H1 (cell line): ENCODE results near the gene ARL2. TPM values are rescaled to one million over a fixed set of nuclear protein-coding genes. Genes with fewer than 3 reads are reported as not detected.

Source experiments
- CTCF ChIA-PET: fragments of 300-600 bp; sonication (Branson Sonifier 250); formaldehyde crosslinking; loops from one replicate; lab custom pipeline; 2021; ENCODE audit not compliant: partially characterized antibody; lab: Charles Lee
- POLR2A ChIA-PET: fragments of 300-600 bp; sonication (Branson Sonifier 250); formaldehyde crosslinking; loops from one replicate; lab custom pipeline; 2021; ENCODE audit warnings: inconsistent platforms; ENCODE audit not compliant: partially characterized antibody; lab: Charles Lee
- DNase-seq, 2 experiments: peaks; one replicate each; pipeline versions ENCODE4 v3.0.0 to v3.0.0-alpha.2; 2010 to 2022; ENCODE audit warnings: low spot score in 2 of 2, low read depth in 1 of 2, mixed read lengths in 1 of 2
- FAIRE-seq: peaks from 2 replicates; lab custom pipeline; 2011; peaks lifted over from hg19 to GRCh38; lab: Jason Lieb, UNC
- H2AFZ ChIP-seq: 2 replicates; pipeline ENCODE4 v1.8.1; 2012; ENCODE audit warnings: low read length, inconsistent platforms
- H2AK5ac ChIP-seq: 2 replicates; pipeline ENCODE4 v1.6.1; 2013; ENCODE audit warnings: low read depth, low read length
- H2BK120ac ChIP-seq: replicated peaks from 2 replicates; pipeline ENCODE3; 2013; ENCODE audit warnings: low read depth, low read length, inconsistent platforms
- H2BK12ac ChIP-seq: 2 replicates; pipeline ENCODE4 v1.6.1; 2013; ENCODE audit warnings: low read depth, low read length
- H2BK15ac ChIP-seq: 2 replicates; pipeline ENCODE4 v1.6.1; 2013; ENCODE audit warnings: low read length
- H2BK20ac ChIP-seq: 2 replicates; pipeline ENCODE4 v1.6.1; 2013; ENCODE audit warnings: low read length
- H2BK5ac ChIP-seq: 2 replicates; pipeline ENCODE4 v1.6.1; 2013; ENCODE audit warnings: low read depth, low read length
- H3K14ac ChIP-seq: 2 replicates; pipeline ENCODE4 v1.6.1; 2013; ENCODE audit warnings: inconsistent platforms; ENCODE audit not compliant: insufficient read length
- H3K18ac ChIP-seq: 2 replicates; pipeline ENCODE4 v1.6.1; 2013; ENCODE audit warnings: low read length; ENCODE audit errors: extremely low read depth
- H3K23ac ChIP-seq: 2 replicates; pipeline ENCODE4 v1.6.1; 2013; ENCODE audit warnings: inconsistent platforms; ENCODE audit not compliant: insufficient read length
- H3K23me2 ChIP-seq: 2 replicates; pipeline ENCODE4 v1.6.1; 2013; ENCODE audit warnings: low read depth, low read length
- H3K27ac ChIP-seq: 2 replicates; pipeline ENCODE4 v1.6.1; 2011; ENCODE audit warnings: low read depth, low read length, inconsistent platforms
- H3K27me3 ChIP-seq, 4 experiments: replicated peaks in 1 of 4; 1 replicate in 1 of 4; 2 replicates in 3 of 4; pipeline versions ENCODE4 v1.6.1 to v1.8.1; 2011 to 2013; ENCODE audit warnings: low read length in 3 of 4, mild to moderate bottlenecking in 3 of 4, inconsistent platforms in 2 of 4, mixed read lengths in 2 of 4, moderate library complexity in 1 of 4; ENCODE audit not compliant: control insufficient read depth in 3 of 4, insufficient read depth in 3 of 4; ENCODE audit errors: extremely low read depth in 1 of 4
- H3K36me3 ChIP-seq, 4 experiments: 2 replicates each; pipeline versions ENCODE4 v1.6.1 to v1.8.1; 2011 to 2013; ENCODE audit warnings: mild to moderate bottlenecking in 4 of 4, low read length in 3 of 4, moderate library complexity in 2 of 4, control low read depth in 1 of 4, inconsistent platforms in 1 of 4; ENCODE audit not compliant: insufficient read depth in 4 of 4, control insufficient read depth in 2 of 4
- H3K4ac ChIP-seq: replicated peaks from 2 replicates; pipeline ENCODE3; 2013; ENCODE audit warnings: low read length, low read depth, mixed read lengths, inconsistent platforms; ENCODE audit not compliant: insufficient read length
- H3K4me1 ChIP-seq, 4 experiments: replicated peaks in 1 of 4; 1 replicate in 1 of 4; 2 replicates in 3 of 4; pipeline versions ENCODE4 v1.6.1 to v1.8.1; 2011 to 2013; ENCODE audit warnings: low read length in 3 of 4, inconsistent platforms in 2 of 4, mixed read lengths in 1 of 4; ENCODE audit not compliant: insufficient read depth in 4 of 4, control insufficient read depth in 3 of 4
- H3K4me2 ChIP-seq, 2 experiments: 2 replicates each; pipeline versions ENCODE4 v1.6.1 to v1.8.1; 2011 to 2013; ENCODE audit warnings: low read depth in 2 of 2, low read length in 2 of 2, control low read depth in 1 of 2, inconsistent platforms in 1 of 2, mild to moderate bottlenecking in 1 of 2; ENCODE audit not compliant: insufficient read depth in 1 of 2
- H3K4me3 ChIP-seq, 4 experiments: fragments of 200-600, 300-600 bp in 1 of 4; sonication (generic), shearing (Covaris generic), sonication (Bioruptor Twin) in 1 of 4; 2 replicates each; pipeline versions ENCODE4 v1.5.1 to v1.8.1; 2011 to 2016; ENCODE audit warnings: low read length in 4 of 4, low read depth in 3 of 4, control low read depth in 2 of 4, inconsistent platforms in 2 of 4, mild to moderate bottlenecking in 2 of 4, mixed read lengths in 1 of 4, moderate library complexity in 1 of 4; ENCODE audit not compliant: insufficient read depth in 2 of 4; ENCODE audit errors: extremely low read depth in 1 of 4
- H3K56ac ChIP-seq: replicated peaks from 2 replicates; pipeline ENCODE3; 2013; ENCODE audit warnings: low read depth, mild to moderate bottlenecking, mixed read lengths, low read length, inconsistent platforms; ENCODE audit not compliant: insufficient read length
- H3K79me1 ChIP-seq: 2 replicates; pipeline ENCODE4 v1.6.1; 2013; ENCODE audit warnings: low read depth, low read length, control low read depth
- H3K79me2 ChIP-seq, 2 experiments: 2 replicates each; pipeline versions ENCODE4 v1.6.1 to v1.8.1; 2012 to 2013; ENCODE audit warnings: low read length in 2 of 2, mild to moderate bottlenecking in 2 of 2, inconsistent platforms in 1 of 2; ENCODE audit not compliant: insufficient read depth in 2 of 2, control insufficient read depth in 1 of 2
- H3K9ac ChIP-seq, 4 experiments: replicated peaks in 1 of 4; 1 replicate in 1 of 4; 2 replicates in 3 of 4; pipeline versions ENCODE4 v1.6.1 to v1.8.1; 2011 to 2013; ENCODE audit warnings: low read depth in 3 of 4, low read length in 3 of 4, control low read depth in 2 of 4, mild to moderate bottlenecking in 2 of 4, moderate library complexity in 2 of 4, inconsistent platforms in 1 of 4; ENCODE audit errors: extremely low read depth in 1 of 4
- H3K9me3 ChIP-seq, 2 experiments: 2 replicates each; pipeline versions ENCODE4 v1.6.1 to v1.8.1; 2012 to 2013; ENCODE audit warnings: mild to moderate bottlenecking in 2 of 2, moderate library complexity in 2 of 2, control low read depth in 1 of 2, inconsistent platforms in 1 of 2, low read depth in 1 of 2, low read length in 1 of 2, mixed read lengths in 1 of 2; ENCODE audit not compliant: insufficient read depth in 2 of 2
- H4K20me1 ChIP-seq, 2 experiments: replicated peaks in 1 of 2; 2 replicates each; pipeline versions ENCODE3 to v1.8.1; 2011 to 2013; ENCODE audit warnings: inconsistent platforms in 2 of 2, low read length in 2 of 2, mild to moderate bottlenecking in 1 of 2; ENCODE audit not compliant: insufficient read depth in 2 of 2, control insufficient read depth in 1 of 2
- H4K5ac ChIP-seq: 2 replicates; pipeline ENCODE4 v1.6.1; 2013; ENCODE audit warnings: low read length, low read depth, mixed read lengths, inconsistent platforms; ENCODE audit not compliant: insufficient read length
- H4K8ac ChIP-seq: 2 replicates; pipeline ENCODE4 v1.8.0; 2013; ENCODE audit warnings: mild to moderate bottlenecking, moderate library complexity, low read length, inconsistent platforms; ENCODE audit not compliant: insufficient read depth; ENCODE audit errors: extremely low read depth
- H4K91ac ChIP-seq: replicated peaks from 2 replicates; pipeline ENCODE3; 2013; ENCODE audit warnings: low read length, mixed read lengths, inconsistent platforms; ENCODE audit not compliant: insufficient read length
- POU5F1 ChIP-seq: IDR thresholded peaks from 2 replicates; pipeline ENCODE4 v1.6.1; 2011; ENCODE audit warnings: low read depth, mild to moderate bottlenecking, low read length, moderate library complexity
- YY1 ChIP-seq: IDR thresholded peaks from 2 replicates; pipeline ENCODE4 v1.6.1; 2011; ENCODE audit warnings: low read depth, mild to moderate bottlenecking, low read length
- WGBS, 2 experiments: shearing (Covaris generic) in 1 of 2; methylation state at CpG; one replicate each; pipeline versions ENCODE4 v1.1.6 to v1.1.7; 2013 to 2015; ENCODE audit warnings: low lambda C conversion rate in 2 of 2, mixed read lengths in 2 of 2, inconsistent platforms in 1 of 2, low coverage in 1 of 2, missing lambda C conversion rate in 1 of 2; ENCODE audit not compliant: insufficient replicate concordance in 2 of 2, insufficient coverage in 1 of 2, insufficient read length in 1 of 2; ENCODE audit errors: extremely low coverage in 1 of 2, missing lambda C conversion rate in 1 of 2; 5-methylcytosine and 5-hydroxymethylcytosine counted together
- polyA plus RNA-seq, 7 experiments: library from polyadenylated mRNA; depleted of rRNA in 3 of 7; stranded (reverse) in 5 of 7; unstranded in 2 of 7; fragments of >200 nt in 5 of 7; fragments of 200-250 nt in 2 of 7; gene quantifications; 1 replicate in 5 of 7; 2 replicates in 1 of 7; 4 replicates in 1 of 7; pipeline versions ENCODE4 v1.2.1 to v1.2.3, GENCODE V29; 2011 to 2013; ENCODE audit warnings: missing spikeins in 2 of 7, mixed read lengths in 2 of 7
- total RNA-seq: library from RNA; stranded (reverse); fragmentation: NEBNext Ultra II Directional; extraction: Animal tissue kit (Norgen Biotek cat#: 25700); gene quantifications from 2 replicates; pipeline ENCODE4 v1.2.1, GENCODE V29; 2021

Gene ARL2
- total and polyA plus RNA-seq, 2 of the 8 experiments (the other 6 are each of a cell fraction or from before 2014, with no cell fraction given): 186 to 535 TPM

GRCh38 chr11:65053827-65054508 is 40.0 kb downstream of the ARL2 start:
- Histone ChIP-seq H3K79me1 (no peaks in the 10 kb centered on the region), H3K4ac (no peak overlapping the region), H4K20me1 (no peaks in the 10 kb centered on the region), H2AK5ac (no peak overlapping the region), H2AFZ (no peak overlapping the region), H4K91ac (no peak overlapping the region), H2BK20ac (no peak overlapping the region), H3K9ac (no peak overlapping the region), H3K27ac (no peak overlapping the region), H3K27me3 (no peaks in the 10 kb centered on the region; a peak in 2 of 7 replicates), H3K36me3 (no peaks in the 10 kb centered on the region), H3K14ac (no peak overlapping the region), H2BK120ac (no peak overlapping the region), H3K79me2 (no peaks in the 10 kb centered on the region), H2BK12ac (no peak overlapping the region), H3K4me2 (no peak overlapping the region), H3K9me3 (no peaks in the 10 kb centered on the region), H3K4me1 (no peaks in the 10 kb centered on the region), H4K5ac (no peak overlapping the region), H3K56ac (no peak overlapping the region), H3K23me2 (no peaks in the 10 kb centered on the region), H4K8ac (peak overlapping the region; percentile 11; the same call in 1 of the 2 replicates), H3K23ac (no peak overlapping the region), H3K4me3 (no peak overlapping the region), H3K18ac (no peak overlapping the region), H2BK5ac (no peak overlapping the region; the same call in 1 of the 2 replicates), H2BK15ac (no peak overlapping the region)
- ChIA-PET CTCF (interaction anchor here (0.9 to 1.6 kb wide), 4 partner anchors 9 to 46 kb away, joined by 3 to 6 read pairs (median 4); no protein-coding TSS in a partner anchor), POLR2A (interaction anchor here (0.6 to 1.6 kb wide), 8 partner anchors 8 to 45 kb away, joined by 3 to 6 read pairs (median 3); partner anchors contain the start of genes SAC3D1 and VPS51)
- WGBS, 2 experiments: 79% methylated on average over 8 of the region's 8 CpGs; no CpG with 5 or more reads in 1 of the 2 experiments
- FAIRE-seq (no peak), DNase-seq (no peak)
- TF ChIP-seq POU5F1 (no peak), YY1 (no peak)
